ENCODE data around the gene KCNJ16. TPM values are rescaled to one million over a fixed set of nuclear protein-coding genes. Genes with fewer than 3 reads are reported as not detected.

The KCNJ16 gene
- total RNA-seq, 2 experiments from 2014 or later: not detected

- H3K4me3 Mint-ChIP-seq: no peak overlapping the region
- POLR2A ChIA-PET: no interaction called here
- H3K4me1 Mint-ChIP-seq (ENCODE audit: low read depth): no peaks in the 10 kb centered on the region
- DNase-seq (no peak), ATAC-seq (no peak)
- H3K27ac Mint-ChIP-seq: no peak overlapping the region
- H3K9me3 Mint-ChIP-seq (ENCODE audit: insufficient read depth): no peaks in the 10 kb centered on the region
- no peaks in the 10 kb centered on the region for H3K27me3 Mint-ChIP-seq (ENCODE audit: low read depth)
- H3K36me3 Mint-ChIP-seq (ENCODE audit: low read depth): no peaks in the 10 kb centered on the region
- CTCF ChIA-PET: no interaction called here
Observed at GRCh38 chr17:70047619-70048419, 27.2 kb upstream of the KCNJ16 start.

GRCh38 chr17:70049801-70050591 lies 25.0 kb upstream of the KCNJ16 start:
- H3K36me3 Mint-ChIP-seq (ENCODE audit: low read depth): no peaks in the 10 kb centered on the region
- ATAC-seq: no peak
- H3K9me3 Mint-ChIP-seq (ENCODE audit: insufficient read depth): no peaks in the 10 kb centered on the region
- H3K4me3 Mint-ChIP-seq: no peak overlapping the region
- H3K27me3 Mint-ChIP-seq (ENCODE audit: low read depth): no peaks in the 10 kb centered on the region
- H3K27ac Mint-ChIP-seq: no peak overlapping the region
- DNase-seq: no peak
- POLR2A ChIA-PET: no interaction called here
- H3K4me1 Mint-ChIP-seq (ENCODE audit: low read depth): no peaks in the 10 kb centered on the region
- CTCF ChIA-PET: no interaction called here

- Mint-ChIP-seq H3K4me1 (ENCODE audit: low read depth) (no peaks in the 10 kb centered on the region), H3K36me3 (ENCODE audit: low read depth) (no peaks in the 10 kb centered on the region), H3K27me3 (ENCODE audit: low read depth) (no peaks in the 10 kb centered on the region), H3K9me3 (ENCODE audit: insufficient read depth) (no peaks in the 10 kb centered on the region), H3K4me3 (no peak overlapping the region), H3K27ac (no peak overlapping the region)
- ChIA-PET POLR2A (no interaction called here), CTCF (no interaction called here)
- ATAC-seq: no peak
- no peak for DNase-seq
Observed at GRCh38 chr17:70050931-70051330, 24.1 kb upstream of the KCNJ16 start.

GRCh38 chr17:70053241-70054234 lies 21.5 kb upstream of the KCNJ16 start:
- no peaks in the 10 kb centered on the region for H3K4me1 Mint-ChIP-seq (ENCODE audit: low read depth)
- CTCF ChIA-PET: no interaction called here
- H3K4me3 Mint-ChIP-seq: no peak overlapping the region
- H3K9me3 Mint-ChIP-seq (ENCODE audit: insufficient read depth): no peaks in the 10 kb centered on the region
- DNase-seq (no peak), ATAC-seq (no peak)
- H3K36me3 Mint-ChIP-seq (ENCODE audit: low read depth): no peaks in the 10 kb centered on the region
- H3K27ac Mint-ChIP-seq: no peak overlapping the region
- POLR2A ChIA-PET: no interaction called here
- H3K27me3 Mint-ChIP-seq (ENCODE audit: low read depth): no peaks in the 10 kb centered on the region

GRCh38 chr17:70055000-70055399 lies 20.0 kb upstream of the KCNJ16 start:
- Mint-ChIP-seq H3K27me3 (ENCODE audit: low read depth) (no peaks in the 10 kb centered on the region), H3K36me3 (ENCODE audit: low read depth) (no peaks in the 10 kb centered on the region), H3K4me1 (ENCODE audit: low read depth) (no peaks in the 10 kb centered on the region), H3K9me3 (ENCODE audit: insufficient read depth) (no peaks in the 10 kb centered on the region), H3K4me3 (no peak overlapping the region), H3K27ac (no peak overlapping the region)
- DNase-seq (no peak), ATAC-seq (no peak)
- CTCF ChIA-PET: no interaction called here
- POLR2A ChIA-PET: no interaction called here

- Mint-ChIP-seq H3K9me3 (ENCODE audit: insufficient read depth) (no peaks in the 10 kb centered on the region), H3K4me1 (ENCODE audit: low read depth) (no peaks in the 10 kb centered on the region), H3K27me3 (ENCODE audit: low read depth) (no peaks in the 10 kb centered on the region), H3K27ac (no peak overlapping the region), H3K4me3 (no peak overlapping the region), H3K36me3 (ENCODE audit: low read depth) (no peaks in the 10 kb centered on the region)
- DNase-seq (no peak), ATAC-seq (no peak)
- CTCF ChIA-PET: no interaction called here
- POLR2A ChIA-PET: no interaction called here
Observed at GRCh38 chr17:70059071-70059470, 16.0 kb upstream of the KCNJ16 start.

- ATAC-seq: no peak
- CTCF ChIA-PET: no interaction called here
- no peak for DNase-seq
- Mint-ChIP-seq H3K27me3 (ENCODE audit: low read depth) (no peaks in the 10 kb centered on the region), H3K27ac (no peak overlapping the region), H3K4me3 (no peak overlapping the region), H3K9me3 (ENCODE audit: insufficient read depth) (no peaks in the 10 kb centered on the region), H3K36me3 (ENCODE audit: low read depth) (no peaks in the 10 kb centered on the region), H3K4me1 (ENCODE audit: low read depth) (no peaks in the 10 kb centered on the region)
- POLR2A ChIA-PET: no interaction called here
Observed at GRCh38 chr17:70059649-70060048, 15.4 kb upstream of the KCNJ16 start.

GRCh38 chr17:70060415-70060814 lies 14.6 kb upstream of the KCNJ16 start:
- CTCF ChIA-PET: no interaction called here
- Mint-ChIP-seq H3K27ac (no peak overlapping the region), H3K36me3 (ENCODE audit: low read depth) (no peaks in the 10 kb centered on the region), H3K4me1 (ENCODE audit: low read depth) (no peaks in the 10 kb centered on the region), H3K27me3 (ENCODE audit: low read depth) (no peaks in the 10 kb centered on the region), H3K9me3 (ENCODE audit: insufficient read depth) (no peaks in the 10 kb centered on the region), H3K4me3 (no peak overlapping the region)
- DNase-seq (no peak), ATAC-seq (no peak)
- POLR2A ChIA-PET: no interaction called here

GRCh38 chr17:70067134-70067533 lies 7.9 kb upstream of the KCNJ16 start:
- H3K9me3 Mint-ChIP-seq (ENCODE audit: insufficient read depth): no peaks in the 10 kb centered on the region
- peaks cover 4% of the 10 kb centered on the region for H3K27me3 Mint-ChIP-seq (ENCODE audit: low read depth)
- ChIA-PET POLR2A (no interaction called here), CTCF (no interaction called here)
- no peaks in the 10 kb centered on the region for H3K4me1 Mint-ChIP-seq (ENCODE audit: low read depth)
- no peak for ATAC-seq
- no peak overlapping the region for H3K4me3 Mint-ChIP-seq
- H3K27ac Mint-ChIP-seq: no peak overlapping the region
- no peak for DNase-seq
- H3K36me3 Mint-ChIP-seq (ENCODE audit: low read depth): no peaks in the 10 kb centered on the region

GRCh38 chr17:70070305-70071027 lies 4.6 kb upstream of the KCNJ16 start:
- no peak for DNase-seq
- ChIA-PET CTCF (no interaction called here), POLR2A (no interaction called here)
- Mint-ChIP-seq H3K27ac (no peak overlapping the region), H3K27me3 (ENCODE audit: low read depth) (peaks cover 5% of the 10 kb centered on the region), H3K9me3 (ENCODE audit: insufficient read depth) (no peaks in the 10 kb centered on the region), H3K4me3 (no peak overlapping the region), H3K36me3 (ENCODE audit: low read depth) (no peaks in the 10 kb centered on the region), H3K4me1 (ENCODE audit: low read depth) (no peaks in the 10 kb centered on the region)
- ATAC-seq: no peak

- Mint-ChIP-seq H3K36me3 (ENCODE audit: low read depth) (no peaks in the 10 kb centered on the region), H3K4me3 (no peak overlapping the region), H3K9me3 (ENCODE audit: insufficient read depth) (no peaks in the 10 kb centered on the region), H3K27me3 (ENCODE audit: low read depth) (peaks cover 5% of the 10 kb centered on the region), H3K4me1 (ENCODE audit: low read depth) (no peaks in the 10 kb centered on the region), H3K27ac (no peak overlapping the region)
- POLR2A ChIA-PET: no interaction called here
- CTCF ChIA-PET: no interaction called here
- no peak for ATAC-seq
- DNase-seq: no peak
Observed at GRCh38 chr17:70071127-70071526, 3.9 kb upstream of the KCNJ16 start.
